Neural cell (in vitro differentiated cells): ENCODE results near the gene SLC13A5. TPM values are rescaled to one million over a fixed set of nuclear protein-coding genes. Genes with fewer than 3 reads are reported as not detected.

ENCODE experiments used
- H2AFZ ChIP-seq: fragments of 200-600, 300-800 bp; sonication (generic), shearing (Covaris generic); 2 replicates; pipeline ENCODE4 v1.6.0; 2014; ENCODE audit warnings: low read depth, mild to moderate bottlenecking, antibody characterized with exemption, low read length, moderate library complexity
- H3F3A ChIP-seq: fragments of 200-600 bp; shearing (Covaris generic); 2 replicates; pipeline ENCODE4 v1.6.1; 2016; ENCODE audit warnings: mild to moderate bottlenecking, moderate library complexity, mixed read lengths, antibody characterized with exemption, low read length; ENCODE audit not compliant: insufficient read depth, poor library complexity, severe bottlenecking
- H3K27ac ChIP-seq: fragments of 200-600, 300-800 bp; sonication (generic), shearing (Covaris generic); 2 replicates; pipeline ENCODE4 v1.5.1; 2014; ENCODE audit warnings: mild to moderate bottlenecking, low read length, moderate library complexity
- H3K27me3 ChIP-seq: fragments of 300-800, 200-600 bp; sonication (generic), shearing (Covaris generic); 2 replicates; pipeline ENCODE4 v1.6.0; 2014; ENCODE audit warnings: mild to moderate bottlenecking, low read depth, low read length, moderate library complexity; ENCODE audit not compliant: insufficient read depth
- H3K36me3 ChIP-seq: fragments of 300-800, 200-600 bp; sonication (generic), shearing (Covaris generic); 2 replicates; pipeline ENCODE4 v1.5.1; 2014; ENCODE audit warnings: mild to moderate bottlenecking, antibody characterized with exemption, low read length, moderate library complexity; ENCODE audit not compliant: insufficient read depth
- H3K4me2 ChIP-seq: fragments of 300-800, 200-600 bp; sonication (generic), shearing (Covaris generic); 2 replicates; pipeline ENCODE4 v1.6.0; 2014; ENCODE audit warnings: mild to moderate bottlenecking, low read length
- H3K4me3 ChIP-seq: fragments of 300-800, 200-600 bp; sonication (generic), shearing (Covaris generic); 2 replicates; pipeline ENCODE4 v1.5.1; 2014; ENCODE audit warnings: mild to moderate bottlenecking, low read length, moderate library complexity
- H3K79me2 ChIP-seq: fragments of 200-600 bp; shearing (Covaris generic); replicated peaks from 2 replicates; pipeline ENCODE4 v1.6.0; 2014; ENCODE audit warnings: mild to moderate bottlenecking, low read length, moderate library complexity; ENCODE audit not compliant: insufficient read depth
- H3K9ac ChIP-seq: fragments of 300-800, 200-600 bp; sonication (generic), shearing (Covaris generic); 2 replicates; pipeline ENCODE4 v1.6.1; 2016; ENCODE audit warnings: mild to moderate bottlenecking, low read length, mixed read lengths
- H3K9me2 ChIP-seq: fragments of 200-600 bp; shearing (Covaris generic); 2 replicates; pipeline ENCODE4 v1.6.1; 2016; ENCODE audit warnings: mild to moderate bottlenecking, low read length, mixed read lengths; ENCODE audit not compliant: insufficient read depth
- H3K9me3 ChIP-seq: fragments of 200-600, 300-800 bp; sonication (generic), shearing (Covaris generic); 2 replicates; pipeline ENCODE4 v1.6.1; 2016; ENCODE audit warnings: mild to moderate bottlenecking, mixed run types, low read length, moderate library complexity, mixed read lengths
- H4K20me1 ChIP-seq: fragments of 200-600 bp; shearing (Covaris generic); 2 replicates; pipeline ENCODE4 v1.6.1; 2016; ENCODE audit warnings: mild to moderate bottlenecking, mixed run types; ENCODE audit not compliant: insufficient read depth
- EP300 ChIP-seq: fragments of 450-650 bp; conservative IDR thresholded peaks from 2 replicates; pipeline ENCODE4 v1.6.1; 2014; ENCODE audit warnings: antibody characterized with exemption, mild to moderate bottlenecking, moderate library complexity; ENCODE audit not compliant: poor library complexity, severe bottlenecking
- EZH2 ChIP-seq: fragments of 200-600, 300-800 bp; shearing (Covaris generic), sonication (generic); IDR thresholded peaks from 2 replicates; pipeline ENCODE4 v1.6.1; 2014; ENCODE audit warnings: antibody characterized with exemption, low read length, borderline replicate concordance, mild to moderate bottlenecking; ENCODE audit not compliant: insufficient read depth, poor library complexity, severe bottlenecking
- MXI1 ChIP-seq: fragments of 450-650 bp; conservative IDR thresholded peaks from 2 replicates; pipeline ENCODE4 v1.6.1; 2014; ENCODE audit warnings: antibody characterized with exemption, mild to moderate bottlenecking; ENCODE audit not compliant: poor library complexity, severe bottlenecking
- POLR2AphosphoS5 ChIP-seq: IDR thresholded peaks from 2 replicates; pipeline ENCODE4 v1.6.1; 2012
- RAD21 ChIP-seq: fragments of 450-650 bp; conservative IDR thresholded peaks from 2 replicates; pipeline ENCODE4 v1.6.1; 2014; ENCODE audit warnings: antibody characterized with exemption, mild to moderate bottlenecking, moderate library complexity
- SMC3 ChIP-seq: fragments of 450-650 bp; conservative IDR thresholded peaks from 2 replicates; pipeline ENCODE4 v1.6.1; 2014; ENCODE audit warnings: antibody characterized with exemption, mild to moderate bottlenecking, moderate library complexity; ENCODE audit not compliant: poor library complexity
- TAF1 ChIP-seq: IDR thresholded peaks from 2 replicates; pipeline ENCODE4 v1.6.1; 2012; ENCODE audit warnings: low read depth
- polyA plus RNA-seq: library from polyadenylated mRNA; depleted of rRNA; stranded (reverse); fragments of >200 nt; gene quantifications from 2 replicates; pipeline ENCODE4 v1.2.3, GENCODE V29; 2014
- TF ChIP-seq, protein P1 (sequence below): IDR thresholded peaks from 2 replicates; pipeline ENCODE4 v1.6.1; 2012; ENCODE audit warnings: borderline replicate concordance
- TF ChIP-seq, protein P2 (sequence below): fragments of 450-650 bp; IDR thresholded peaks from 2 replicates; pipeline ENCODE4 v1.5.1; 2014; ENCODE audit warnings: antibody characterized with exemption, mild to moderate bottlenecking, moderate library complexity; ENCODE audit not compliant: poor library complexity, severe bottlenecking

Gene SLC13A5
- polyA plus RNA-seq, 1 donor from 2014 or later, result not detected

DNA sequence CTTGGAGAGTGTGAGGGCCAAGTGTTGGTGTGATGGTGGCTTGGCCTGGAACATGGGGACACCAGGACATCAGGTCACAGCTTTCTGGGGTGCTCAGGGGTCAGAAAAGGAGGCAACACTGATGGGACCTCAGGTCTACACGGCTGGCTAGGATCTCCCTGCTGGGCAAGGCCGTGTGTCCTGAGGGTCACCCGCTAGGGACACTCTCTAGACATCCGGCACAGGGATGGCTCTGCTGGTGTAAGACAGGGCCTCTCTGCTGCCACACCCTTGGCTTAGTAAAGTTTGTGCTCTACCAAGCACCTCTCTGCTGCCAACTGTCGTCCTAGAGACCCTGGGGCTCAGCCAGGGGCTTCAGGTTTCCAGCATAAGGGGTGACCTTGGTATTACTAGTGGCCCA, 16.3 kb downstream of the SLC13A5 start:
- Histone ChIP-seq H3K4me3 (no peak overlapping the region), H3K27ac (no peak overlapping the region), H3K79me2 (no peaks in the 10 kb centered on the region), H3F3A (no peaks in the 10 kb centered on the region), H3K9me2 (no peaks in the 10 kb centered on the region), H3K9me3 (no peaks in the 10 kb centered on the region), H2AFZ (no peak overlapping the region), H3K4me2 (no peak overlapping the region), H4K20me1 (no peaks in the 10 kb centered on the region), H3K9ac (no peak overlapping the region), H3K27me3 (no peaks in the 10 kb centered on the region), H3K36me3 (no peaks in the 10 kb centered on the region)
- TF ChIP-seq MXI1 (no peak), EP300 (no peak), EZH2 (no peak), TAF1 (no peak), RAD21 (no peak), SMC3 (no peak), POLR2AphosphoS5 (no peak)
- TF ChIP-seq, protein P1, sequence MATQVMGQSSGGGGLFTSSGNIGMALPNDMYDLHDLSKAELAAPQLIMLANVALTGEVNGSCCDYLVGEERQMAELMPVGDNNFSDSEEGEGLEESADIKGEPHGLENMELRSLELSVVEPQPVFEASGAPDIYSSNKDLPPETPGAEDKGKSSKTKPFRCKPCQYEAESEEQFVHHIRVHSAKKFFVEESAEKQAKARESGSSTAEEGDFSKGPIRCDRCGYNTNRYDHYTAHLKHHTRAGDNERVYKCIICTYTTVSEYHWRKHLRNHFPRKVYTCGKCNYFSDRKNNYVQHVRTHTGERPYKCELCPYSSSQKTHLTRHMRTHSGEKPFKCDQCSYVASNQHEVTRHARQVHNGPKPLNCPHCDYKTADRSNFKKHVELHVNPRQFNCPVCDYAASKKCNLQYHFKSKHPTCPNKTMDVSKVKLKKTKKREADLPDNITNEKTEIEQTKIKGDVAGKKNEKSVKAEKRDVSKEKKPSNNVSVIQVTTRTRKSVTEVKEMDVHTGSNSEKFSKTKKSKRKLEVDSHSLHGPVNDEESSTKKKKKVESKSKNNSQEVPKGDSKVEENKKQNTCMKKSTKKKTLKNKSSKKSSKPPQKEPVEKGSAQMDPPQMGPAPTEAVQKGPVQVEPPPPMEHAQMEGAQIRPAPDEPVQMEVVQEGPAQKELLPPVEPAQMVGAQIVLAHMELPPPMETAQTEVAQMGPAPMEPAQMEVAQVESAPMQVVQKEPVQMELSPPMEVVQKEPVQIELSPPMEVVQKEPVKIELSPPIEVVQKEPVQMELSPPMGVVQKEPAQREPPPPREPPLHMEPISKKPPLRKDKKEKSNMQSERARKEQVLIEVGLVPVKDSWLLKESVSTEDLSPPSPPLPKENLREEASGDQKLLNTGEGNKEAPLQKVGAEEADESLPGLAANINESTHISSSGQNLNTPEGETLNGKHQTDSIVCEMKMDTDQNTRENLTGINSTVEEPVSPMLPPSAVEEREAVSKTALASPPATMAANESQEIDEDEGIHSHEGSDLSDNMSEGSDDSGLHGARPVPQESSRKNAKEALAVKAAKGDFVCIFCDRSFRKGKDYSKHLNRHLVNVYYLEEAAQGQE, result no peak
- TF ChIP-seq, protein P2, sequence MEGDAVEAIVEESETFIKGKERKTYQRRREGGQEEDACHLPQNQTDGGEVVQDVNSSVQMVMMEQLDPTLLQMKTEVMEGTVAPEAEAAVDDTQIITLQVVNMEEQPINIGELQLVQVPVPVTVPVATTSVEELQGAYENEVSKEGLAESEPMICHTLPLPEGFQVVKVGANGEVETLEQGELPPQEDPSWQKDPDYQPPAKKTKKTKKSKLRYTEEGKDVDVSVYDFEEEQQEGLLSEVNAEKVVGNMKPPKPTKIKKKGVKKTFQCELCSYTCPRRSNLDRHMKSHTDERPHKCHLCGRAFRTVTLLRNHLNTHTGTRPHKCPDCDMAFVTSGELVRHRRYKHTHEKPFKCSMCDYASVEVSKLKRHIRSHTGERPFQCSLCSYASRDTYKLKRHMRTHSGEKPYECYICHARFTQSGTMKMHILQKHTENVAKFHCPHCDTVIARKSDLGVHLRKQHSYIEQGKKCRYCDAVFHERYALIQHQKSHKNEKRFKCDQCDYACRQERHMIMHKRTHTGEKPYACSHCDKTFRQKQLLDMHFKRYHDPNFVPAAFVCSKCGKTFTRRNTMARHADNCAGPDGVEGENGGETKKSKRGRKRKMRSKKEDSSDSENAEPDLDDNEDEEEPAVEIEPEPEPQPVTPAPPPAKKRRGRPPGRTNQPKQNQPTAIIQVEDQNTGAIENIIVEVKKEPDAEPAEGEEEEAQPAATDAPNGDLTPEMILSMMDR, result no peak

DNA sequence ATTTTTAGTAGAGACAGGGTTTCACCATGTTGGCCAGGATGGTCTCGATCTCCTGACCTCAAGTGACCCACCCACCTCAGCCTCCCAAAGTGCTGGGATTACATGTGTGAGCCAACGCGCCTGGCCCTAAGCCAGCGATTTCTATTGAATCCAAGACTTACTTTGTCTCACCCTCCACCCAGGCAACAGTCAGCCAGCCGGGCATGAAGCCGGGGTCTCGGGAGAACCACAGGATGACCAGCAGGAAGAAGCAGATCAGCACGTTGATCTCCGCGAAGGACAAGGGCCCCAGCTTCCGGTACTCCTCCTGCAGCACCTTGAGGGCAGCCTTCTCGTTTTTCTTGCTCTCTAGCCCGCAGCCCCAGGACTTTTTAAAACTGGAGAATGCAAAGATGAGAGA, 17.6 kb downstream of the SLC13A5 start:
- no peak overlapping the region for H3K4me3 ChIP-seq
- no peaks in the 10 kb centered on the region for H4K20me1 ChIP-seq
- no peaks in the 10 kb centered on the region for H3K27me3 ChIP-seq
- H3K79me2 ChIP-seq, result no peaks in the 10 kb centered on the region
- no peak overlapping the region for H3K9ac ChIP-seq
- H3F3A ChIP-seq, result no peaks in the 10 kb centered on the region
- TF ChIP-seq TAF1 (no peak), RAD21 (no peak), MXI1 (no peak), SMC3 (no peak)
- TF ChIP-seq, protein P1, result no peak
- H3K9me2 ChIP-seq, result no peaks in the 10 kb centered on the region
- no peak overlapping the region for H2AFZ ChIP-seq
- H3K4me2 ChIP-seq, result no peak overlapping the region
- H3K27ac ChIP-seq, result no peak overlapping the region
- no peaks in the 10 kb centered on the region for H3K9me3 ChIP-seq
- no peaks in the 10 kb centered on the region for H3K36me3 ChIP-seq
